Measurements from ENCODE around the gene HEATR5A.
A peak's percentile ranks its signal among the peaks of the same experiment; 100 is the strongest.
"Not testable (repeated sequence)": the region's sequence is repeated elsewhere in the genome, so short reads cannot be mapped to it uniquely, and the experiment has no call there.

HEATR5A gene

GRCh38 chr14:31283153-31283552 lies 137.2 kb downstream of the HEATR5A start:
- no peak for DNase-seq (ENCODE audit: low spot score)

- no peak for DNase-seq (ENCODE audit: low spot score)
Measured at GRCh38 chr14:31280871-31281220, 139.5 kb downstream of the HEATR5A start.

- DNase-seq (ENCODE audit: low spot score), result no peak
Measured at GRCh38 chr14:31280132-31280870, 140.0 kb downstream of the HEATR5A start.

GRCh38 chr14:31278883-31279282 lies 141.5 kb downstream of the HEATR5A start:
- DNase-seq (ENCODE audit: low spot score), result no peak

GRCh38 chr14:31277085-31277484 lies 143.3 kb downstream of the HEATR5A start:
- DNase-seq (ENCODE audit: low spot score), result no peak

GRCh38 chr14:31276417-31276816 lies 143.9 kb downstream of the HEATR5A start:
- not testable (repeated sequence) for DNase-seq (ENCODE audit: low spot score)

- no peak for DNase-seq (ENCODE audit: low spot score)
Measured at GRCh38 chr14:31275731-31276130, 144.6 kb downstream of the HEATR5A start.

- no peak for DNase-seq (ENCODE audit: low spot score)
Measured at GRCh38 chr14:31271648-31272047, 148.7 kb downstream of the HEATR5A start.

GRCh38 chr14:31270196-31270772 lies 150.1 kb downstream of the HEATR5A start:
- DNase-seq (ENCODE audit: low spot score), result no peak

GRCh38 chr14:31269634-31270195 lies 150.6 kb downstream of the HEATR5A start:
- DNase-seq (ENCODE audit: low spot score), result no peak

- DNase-seq (ENCODE audit: low spot score), result no peak
Measured at GRCh38 chr14:31268216-31268615, 152.1 kb downstream of the HEATR5A start.

- no peak for DNase-seq (ENCODE audit: low spot score)
Measured at GRCh38 chr14:31266437-31267331, 153.7 kb downstream of the HEATR5A start.

- no peak for DNase-seq (ENCODE audit: low spot score)
Measured at GRCh38 chr14:31265701-31266398, 154.5 kb downstream of the HEATR5A start.

- DNase-seq (ENCODE audit: low spot score), result peak; percentile 85
Measured at GRCh38 chr14:31263485-31264133, 156.7 kb downstream of the HEATR5A start.

GRCh38 chr14:31261859-31262731 lies 158.3 kb downstream of the HEATR5A start:
- DNase-seq (ENCODE audit: low spot score), result no peak

- DNase-seq (ENCODE audit: low spot score), result no peak
Measured at GRCh38 chr14:31261523-31261858, 158.9 kb downstream of the HEATR5A start.

GRCh38 chr14:31259040-31259435 lies 161.3 kb downstream of the HEATR5A start:
- DNase-seq (ENCODE audit: low spot score), result not testable (repeated sequence)

GRCh38 chr14:31258427-31259039 lies 161.8 kb downstream of the HEATR5A start:
- no peak for DNase-seq (ENCODE audit: low spot score)

GRCh38 chr14:31257554-31258426 lies 162.6 kb downstream of the HEATR5A start:
- DNase-seq (ENCODE audit: low spot score), result not testable (repeated sequence)
